GM18520 (cell line): ENCODE data around the gene TMCC1.

Source experiments
- ATAC-seq: cut with Tn5 transposase; IDR thresholded peaks from one replicate; pipeline ENCODE4 v1.9.1; 2021; ENCODE audit not compliant: unreplicated experiment

TMCC1 gene

GRCh38 chr3:129602309-129602708 lies 291.2 kb downstream of the TMCC1 start:
- ATAC-seq = no peak

- no peak for ATAC-seq
These were observed 291.8 kb downstream of the TMCC1 start for GRCh38 chr3:129601713-129602112.

GRCh38 chr3:129600348-129600747 lies 293.2 kb downstream of the TMCC1 start:
- ATAC-seq = no peak

GRCh38 chr3:129599607-129600006 lies 293.9 kb downstream of the TMCC1 start:
- ATAC-seq = no peak

GRCh38 chr3:129599073-129599472 lies 294.4 kb downstream of the TMCC1 start:
- ATAC-seq = no peak

GRCh38 chr3:129598484-129598883 lies 295.0 kb downstream of the TMCC1 start:
- ATAC-seq = no peak

GRCh38 chr3:129598000-129598381 lies 295.5 kb downstream of the TMCC1 start:
- ATAC-seq = no peak
